GM21619 (cell line): ENCODE data around the gene L3MBTL1.
"Not testable (repeated sequence)": the region's sequence is repeated elsewhere in the genome, so short reads cannot be mapped to it uniquely, and the experiment has no call there.

ENCODE experiments used
- ATAC-seq: cut with Tn5 transposase; IDR thresholded peaks from one replicate; pipeline ENCODE4 v1.9.1; 2021; ENCODE audit not compliant: unreplicated experiment

L3MBTL1 gene

DNA sequence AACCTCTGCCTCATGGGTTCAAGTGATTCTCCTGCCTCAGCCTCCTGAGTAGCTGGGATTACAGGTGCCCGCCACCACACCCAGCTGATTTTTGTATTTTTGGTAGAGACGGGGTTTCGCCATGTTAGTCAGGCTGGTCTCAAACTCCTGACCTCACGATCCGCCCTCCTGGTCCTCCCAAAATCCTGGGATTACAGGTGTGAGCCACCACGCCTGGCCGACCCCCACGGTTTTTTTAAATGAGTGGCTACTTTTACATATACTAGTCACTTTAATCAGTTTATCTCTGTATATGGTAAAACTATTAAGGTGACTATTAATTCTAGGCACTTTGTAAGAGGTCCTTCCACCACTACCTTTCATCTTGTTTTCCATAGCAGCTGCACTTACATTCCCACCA, 5.5 kb upstream of the L3MBTL1 start:
- not testable (repeated sequence) for ATAC-seq

DNA sequence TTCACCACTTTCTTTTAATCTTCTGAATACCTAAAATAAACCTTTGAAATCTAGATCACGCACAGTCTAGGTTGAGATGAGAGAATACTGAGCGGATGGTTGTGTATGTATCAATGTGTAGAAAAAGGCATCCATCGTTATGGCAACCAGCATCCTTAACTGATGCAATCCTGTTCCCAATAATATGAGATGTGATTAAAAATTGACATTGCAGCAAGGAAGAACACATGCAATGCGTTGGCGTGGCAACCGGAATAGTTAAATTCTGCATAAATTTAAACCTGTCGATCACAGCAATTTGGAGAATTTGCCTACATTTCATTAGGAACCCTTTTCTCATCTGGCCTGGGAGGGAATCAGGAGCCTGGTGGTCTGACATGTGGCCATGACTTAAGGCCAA, 1.3 kb upstream of the L3MBTL1 start:
- ATAC-seq: no peak

DNA sequence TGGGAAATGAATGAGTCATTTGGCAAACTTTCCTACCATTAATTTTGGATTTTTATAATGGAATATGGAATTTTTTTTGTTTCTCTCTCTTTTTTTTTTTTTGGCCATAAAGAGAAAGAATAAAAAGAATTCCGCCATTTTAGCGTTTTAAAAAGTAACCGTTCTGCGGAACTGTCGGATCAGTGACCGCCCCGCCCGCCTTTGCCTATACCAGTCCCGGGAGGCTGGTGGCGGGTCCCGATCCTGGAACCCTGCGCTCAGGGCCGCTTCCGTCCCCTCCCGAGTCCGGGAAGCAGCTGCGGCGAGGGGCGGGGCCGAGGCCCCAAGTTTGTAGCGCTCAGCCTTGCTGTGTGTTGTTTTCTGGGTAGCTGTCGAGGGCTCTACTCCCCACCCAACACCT, 609 bp downstream of the L3MBTL1 start:
- no peak for ATAC-seq

GRCh38 chr20:43508604-43509040, 1.1 kb downstream of the L3MBTL1 start:
- no peak for ATAC-seq

DNA sequence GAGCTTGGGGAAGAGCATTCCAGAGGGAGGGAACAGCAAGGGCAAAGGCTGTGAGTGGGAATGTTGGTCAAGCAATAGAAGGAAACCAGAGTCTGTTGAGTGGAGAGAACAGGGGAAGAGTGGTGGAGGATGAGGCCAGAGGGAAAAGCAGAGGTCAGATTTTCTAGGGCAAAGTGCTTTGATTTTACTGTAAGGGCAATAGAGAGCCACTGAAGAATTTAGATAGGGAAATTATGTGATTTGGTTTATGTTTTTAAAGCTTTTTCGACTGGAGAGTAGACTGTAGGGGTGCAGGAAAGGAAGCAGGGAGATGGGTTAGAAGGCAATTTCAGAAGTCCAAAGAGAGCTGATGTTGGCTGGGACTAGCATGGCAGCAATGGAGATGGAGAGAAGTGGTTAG, 4.4 kb downstream of the L3MBTL1 start:
- ATAC-seq: no peak

- ATAC-seq: peak; percentile 1
Observed at GRCh38 chr20:43513372-43513930, 6.0 kb downstream of the L3MBTL1 start.

DNA sequence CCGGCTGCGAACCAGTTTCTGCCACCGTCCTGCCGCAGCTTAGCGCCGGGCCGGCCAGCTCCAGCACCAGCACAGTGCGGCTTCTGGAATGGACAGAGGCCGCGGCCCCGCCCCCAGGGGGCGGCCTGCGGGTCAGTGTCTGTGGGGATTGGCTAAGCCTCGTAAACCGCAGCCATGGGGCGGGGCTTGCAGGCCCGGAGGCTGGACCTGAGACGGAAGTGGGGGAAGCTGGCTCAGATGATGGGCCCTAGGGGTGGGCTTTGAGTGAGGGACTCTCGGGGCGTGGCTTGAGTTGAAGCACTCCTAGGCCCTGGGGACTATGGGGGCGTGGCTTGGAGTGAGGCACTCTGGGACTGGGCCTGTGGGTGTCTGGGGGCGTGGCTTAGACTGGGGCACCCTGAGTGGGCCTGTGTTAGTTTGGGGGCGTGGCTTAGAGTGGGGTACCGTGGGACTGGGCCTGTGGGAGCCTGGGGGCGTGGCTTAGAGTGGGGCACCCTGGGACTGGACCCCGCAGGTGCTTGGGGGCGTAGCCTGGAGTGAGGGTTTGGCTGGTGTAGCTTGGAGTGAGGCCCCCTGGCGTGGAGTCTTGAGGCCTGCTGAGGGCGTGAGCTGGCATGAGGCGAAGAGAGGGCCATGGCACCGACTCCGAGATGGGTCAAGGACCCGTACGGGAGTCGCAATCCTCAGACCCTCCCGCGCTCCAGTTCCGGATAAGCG, 6.6 kb downstream of the L3MBTL1 start:
- peak; percentile 83 for ATAC-seq

GRCh38 chr20:43514648-43514999, 7.1 kb downstream of the L3MBTL1 start:
- peak; percentile 4 for ATAC-seq

DNA sequence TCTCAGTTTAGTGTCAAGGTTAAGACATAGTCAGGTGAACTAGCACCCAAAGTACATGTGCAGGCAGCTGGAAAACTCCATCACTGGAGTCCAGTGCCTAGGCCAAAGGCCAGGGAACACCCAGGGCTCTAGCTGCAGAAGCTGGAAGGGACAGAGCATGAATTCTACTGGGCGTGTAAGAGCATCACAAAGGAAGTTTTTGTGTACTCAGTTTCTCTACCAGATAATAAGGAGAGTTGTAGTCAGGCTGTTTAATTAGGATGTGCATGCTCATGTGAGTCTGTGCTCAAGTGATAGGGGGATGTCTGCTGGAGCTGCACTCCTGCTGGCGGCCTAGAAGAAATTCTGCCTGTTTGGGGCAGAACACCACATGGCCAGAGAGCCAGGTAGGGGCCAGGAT, 8.1 kb downstream of the L3MBTL1 start:
- no peak for ATAC-seq

DNA sequence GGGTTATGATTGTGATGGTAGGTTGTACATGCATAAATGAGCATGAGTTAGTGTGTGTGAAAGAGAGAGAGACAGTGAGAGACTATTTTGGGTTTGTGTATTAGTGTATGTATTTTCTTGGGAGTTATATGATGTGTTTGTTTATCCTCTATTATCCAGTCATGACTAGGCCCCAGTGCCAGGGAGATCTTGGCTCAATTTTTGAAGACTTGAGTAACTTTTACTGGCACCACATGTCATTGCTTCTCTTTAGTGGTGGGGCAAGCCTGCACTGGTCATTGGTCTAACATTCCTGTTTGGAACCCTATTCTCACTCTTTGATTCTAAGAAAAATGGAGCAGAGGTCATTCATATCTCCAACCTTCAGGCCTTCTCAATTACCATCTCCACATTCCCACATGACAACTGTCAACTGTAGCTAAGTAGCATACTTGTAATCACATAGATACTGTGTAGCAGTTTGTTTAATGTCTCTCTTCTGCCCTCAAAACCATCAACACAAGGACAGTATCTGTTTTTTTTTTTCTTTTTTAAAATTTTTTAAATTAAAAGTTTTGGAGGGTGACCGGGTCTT, 8.8 kb downstream of the L3MBTL1 start:
- no peak for ATAC-seq

- no peak for ATAC-seq
Observed at GRCh38 chr20:43520074-43520630, 12.7 kb downstream of the L3MBTL1 start.

GRCh38 chr20:43525021-43525420, 17.5 kb downstream of the L3MBTL1 start:
- no peak for ATAC-seq

DNA sequence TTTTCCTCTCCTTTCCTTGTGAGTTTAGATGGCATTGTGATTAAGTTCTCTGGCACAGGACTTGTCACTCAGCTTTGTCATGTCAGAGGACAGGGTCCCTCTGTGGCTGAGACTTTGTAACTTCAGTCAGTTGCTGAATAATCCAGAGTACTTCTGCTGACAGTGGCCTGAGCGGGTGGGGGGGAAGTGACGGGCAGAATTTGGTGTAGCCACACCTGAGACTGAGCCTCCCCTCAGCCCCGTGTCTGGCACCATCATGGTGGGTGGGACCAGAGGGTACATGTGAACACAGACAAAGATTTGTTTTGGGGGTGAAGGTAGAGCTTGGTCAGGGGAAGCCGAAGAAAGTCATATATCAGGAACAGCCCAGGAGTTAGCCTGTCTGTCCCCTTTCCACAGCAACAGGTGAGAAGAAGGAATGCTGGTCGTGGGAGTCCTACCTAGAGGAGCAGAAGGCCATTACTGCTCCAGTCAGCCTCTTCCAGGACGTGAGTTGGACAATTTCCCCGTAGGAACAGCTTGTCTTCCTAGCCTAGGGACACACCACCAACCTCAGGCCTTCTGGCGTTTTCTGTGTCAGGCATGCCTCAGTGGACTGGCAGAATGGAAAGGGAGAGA, 20.9 kb downstream of the L3MBTL1 start:
- no peak for ATAC-seq

DNA sequence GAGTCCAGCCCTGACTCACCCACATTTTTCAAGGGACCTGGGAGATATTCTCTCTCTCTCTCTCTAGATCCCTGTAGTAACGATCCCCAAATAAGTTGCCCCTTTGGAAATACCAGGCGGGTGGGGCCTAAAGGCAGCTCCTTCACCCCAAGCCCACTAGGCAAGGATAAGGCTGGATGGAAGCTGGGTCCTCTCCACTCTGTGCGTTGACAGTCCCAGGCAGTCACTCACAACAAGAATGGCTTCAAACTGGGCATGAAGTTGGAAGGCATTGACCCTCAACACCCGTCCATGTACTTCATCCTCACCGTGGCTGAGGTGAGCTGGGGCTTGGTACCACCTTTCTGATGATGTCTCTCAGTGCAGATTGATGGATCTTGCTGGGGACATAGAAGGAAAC, 21.6 kb downstream of the L3MBTL1 start:
- ATAC-seq: no peak

- no peak for ATAC-seq
Observed at GRCh38 chr20:43529457-43530153, 22.1 kb downstream of the L3MBTL1 start.

GRCh38 chr20:43530321-43531090, 23.0 kb downstream of the L3MBTL1 start:
- ATAC-seq: no peak

DNA sequence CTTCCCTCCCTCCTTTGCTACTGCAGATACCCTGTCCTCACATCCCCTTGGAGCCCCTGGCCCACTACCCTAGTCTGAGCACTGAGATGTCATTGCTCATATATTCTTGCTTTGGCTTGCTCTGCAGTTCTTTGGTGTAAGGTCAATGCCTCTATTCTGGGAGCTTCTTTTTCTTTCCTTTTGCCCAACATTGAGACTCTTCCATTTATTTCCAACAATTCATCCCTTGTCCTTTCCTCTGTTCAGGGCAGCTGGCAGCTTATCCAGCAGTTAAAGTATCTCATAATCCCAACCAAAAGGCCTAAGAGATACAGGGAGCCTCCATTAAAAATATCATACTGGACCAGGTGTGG, 23.6 kb downstream of the L3MBTL1 start:
- ATAC-seq: no peak

- no peak for ATAC-seq
Observed at GRCh38 chr20:43532416-43533055, 25.0 kb downstream of the L3MBTL1 start.

- ATAC-seq: no peak
Observed at GRCh38 chr20:43533060-43533459, 25.6 kb downstream of the L3MBTL1 start.

- no peak for ATAC-seq
Observed at GRCh38 chr20:43534016-43534415, 26.5 kb downstream of the L3MBTL1 start.
